ENCODE measurements around the gene SMYD4.
A peak's percentile ranks its signal among the peaks of the same experiment; 100 is the strongest.

The SMYD4 gene

DNA sequence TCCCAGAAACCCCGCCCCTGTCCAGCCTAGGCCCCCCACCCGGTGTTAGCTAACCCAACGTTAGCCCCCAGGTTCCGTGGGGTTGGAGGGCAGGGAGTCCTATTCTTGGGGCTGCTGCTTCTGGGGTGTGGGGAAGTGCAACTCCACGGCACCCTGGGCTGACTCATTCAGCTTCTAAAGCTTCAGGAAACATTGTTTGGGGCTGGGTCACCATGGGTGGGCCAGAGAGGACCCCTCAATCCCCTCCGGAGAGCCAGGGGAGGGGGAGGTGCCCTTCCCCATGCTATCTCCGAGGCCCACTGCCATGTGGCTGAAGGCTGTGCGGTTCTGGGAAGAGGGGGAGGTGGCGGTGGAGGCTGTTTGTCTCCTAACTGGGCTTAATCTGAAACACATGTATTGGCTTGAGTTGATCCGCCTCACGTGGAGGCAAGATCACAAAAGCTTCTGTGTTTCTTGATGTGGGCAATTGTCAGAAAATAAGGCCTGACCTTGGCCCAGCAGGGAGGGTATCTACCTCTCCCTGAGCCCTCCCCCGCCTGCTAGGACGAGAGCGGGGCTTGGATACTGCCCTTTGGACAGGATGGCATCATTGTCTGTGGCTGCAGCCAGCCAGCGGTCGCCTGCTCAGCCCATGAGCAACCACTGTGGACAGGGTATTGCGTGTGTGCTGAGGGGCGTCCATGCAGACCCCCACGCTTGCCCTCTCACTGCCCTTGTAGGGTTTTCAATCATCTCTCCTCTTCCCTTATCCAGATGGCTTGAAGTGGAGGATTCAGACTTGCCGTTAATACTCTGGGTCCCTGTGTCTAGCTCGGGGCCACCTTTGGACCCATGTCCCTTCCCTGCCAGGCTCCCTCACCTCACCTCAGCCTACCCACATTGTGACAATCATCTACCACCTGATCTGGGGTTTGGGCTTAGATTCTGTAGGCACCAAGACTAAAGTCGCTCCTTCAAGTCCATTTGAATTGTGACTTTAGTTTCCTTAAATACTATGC lies 66.5 kb downstream of the SMYD4 start:
- peaks cover 18% of the 10 kb centered on the region for H3K4me1 ChIP-seq (ENCODE audit: low read depth, poor library complexity, severe bottlenecking)
- no peaks in the 10 kb centered on the region for H3K79me2 ChIP-seq (ENCODE audit: insufficient read depth, low read depth)
- H2AFZ ChIP-seq (ENCODE audit: low read depth) = peak overlapping the region; percentile 61; the same call in 1 of the 2 replicates
- H3K4me2 ChIP-seq = peak overlapping the region; percentile 5; the same call in 1 of the 2 replicates
- no peaks in the 10 kb centered on the region for H4K20me1 ChIP-seq (ENCODE audit: insufficient read depth)
- peak overlapping the region; percentile 52; the same call in 1 of the 2 replicates for H3K27ac ChIP-seq
- no peaks in the 10 kb centered on the region for H3K36me3 ChIP-seq (ENCODE audit: insufficient read depth)
- TF ChIP-seq, protein P1, sequence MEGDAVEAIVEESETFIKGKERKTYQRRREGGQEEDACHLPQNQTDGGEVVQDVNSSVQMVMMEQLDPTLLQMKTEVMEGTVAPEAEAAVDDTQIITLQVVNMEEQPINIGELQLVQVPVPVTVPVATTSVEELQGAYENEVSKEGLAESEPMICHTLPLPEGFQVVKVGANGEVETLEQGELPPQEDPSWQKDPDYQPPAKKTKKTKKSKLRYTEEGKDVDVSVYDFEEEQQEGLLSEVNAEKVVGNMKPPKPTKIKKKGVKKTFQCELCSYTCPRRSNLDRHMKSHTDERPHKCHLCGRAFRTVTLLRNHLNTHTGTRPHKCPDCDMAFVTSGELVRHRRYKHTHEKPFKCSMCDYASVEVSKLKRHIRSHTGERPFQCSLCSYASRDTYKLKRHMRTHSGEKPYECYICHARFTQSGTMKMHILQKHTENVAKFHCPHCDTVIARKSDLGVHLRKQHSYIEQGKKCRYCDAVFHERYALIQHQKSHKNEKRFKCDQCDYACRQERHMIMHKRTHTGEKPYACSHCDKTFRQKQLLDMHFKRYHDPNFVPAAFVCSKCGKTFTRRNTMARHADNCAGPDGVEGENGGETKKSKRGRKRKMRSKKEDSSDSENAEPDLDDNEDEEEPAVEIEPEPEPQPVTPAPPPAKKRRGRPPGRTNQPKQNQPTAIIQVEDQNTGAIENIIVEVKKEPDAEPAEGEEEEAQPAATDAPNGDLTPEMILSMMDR (conservative IDR thresholded peaks at IDR 0.05; ENCODE audit: low read depth, low read length) = no peak
- no peaks in the 10 kb centered on the region for H3K27me3 ChIP-seq (ENCODE audit: insufficient read depth, low read depth)
- H3K9ac ChIP-seq = no peak overlapping the region
- H3K4me3 ChIP-seq (IDR thresholded peaks at IDR 0.05; ENCODE audit: insufficient read depth, low read depth, low read length) = no peak overlapping the region

DNA sequence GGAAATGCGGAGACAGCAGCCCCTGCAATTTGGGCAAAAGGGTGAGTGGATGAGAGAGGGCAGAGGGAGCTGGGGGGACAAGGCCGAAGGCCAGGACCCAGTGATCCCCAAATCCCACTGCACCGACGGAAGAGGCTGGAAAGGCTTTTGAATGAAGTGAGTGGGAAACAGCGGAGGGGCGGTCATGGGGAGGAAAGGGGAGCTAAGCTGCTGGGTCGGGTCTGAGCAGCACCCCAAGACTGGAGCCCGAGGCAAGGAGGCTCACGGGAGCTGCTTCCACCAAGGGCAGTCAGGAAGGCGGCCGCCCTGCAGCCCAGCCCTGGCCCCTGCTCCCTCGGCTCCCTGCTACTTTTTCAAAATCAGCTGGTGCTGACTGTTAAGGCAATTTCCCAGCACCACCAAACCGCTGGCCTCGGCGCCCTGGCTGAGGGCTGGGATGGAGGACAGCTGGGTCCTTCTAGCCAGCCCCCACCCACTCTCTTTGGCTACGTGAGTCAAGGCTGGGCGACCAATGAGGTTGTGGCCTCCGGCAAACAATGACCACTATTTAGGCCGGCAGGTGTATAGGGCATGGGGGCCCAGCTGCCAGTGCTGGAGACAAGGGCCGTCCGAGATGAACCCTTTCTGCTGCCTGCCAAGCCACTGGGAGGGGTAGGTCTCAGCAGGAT lies 67.3 kb downstream of the SMYD4 start:
- Histone ChIP-seq H3K9ac (no peak overlapping the region), H3K4me1 (ENCODE audit: low read depth, poor library complexity, severe bottlenecking) (peaks cover 18% of the 10 kb centered on the region)

DNA sequence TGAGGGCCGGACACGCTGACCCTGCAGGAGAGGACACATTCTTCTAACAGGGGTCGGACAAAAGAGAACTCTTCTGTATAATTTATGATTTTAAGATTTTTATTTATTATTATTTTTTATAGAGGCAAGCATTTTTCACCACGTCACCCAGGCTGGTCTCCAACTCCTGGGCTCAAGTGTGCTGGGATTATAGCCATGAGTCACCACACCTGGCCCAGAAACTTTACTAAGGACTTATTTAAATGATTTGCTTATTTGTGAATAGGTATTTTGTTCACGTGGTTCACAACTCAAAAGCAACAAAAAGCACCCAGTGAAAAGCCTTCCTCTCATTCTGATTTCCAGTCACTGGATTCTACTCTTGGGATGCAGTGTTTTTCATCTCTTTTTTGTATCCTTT lies 70.2 kb downstream of the SMYD4 start:
- peaks cover 17% of the 10 kb centered on the region for H3K4me1 ChIP-seq (ENCODE audit: low read depth, poor library complexity, severe bottlenecking)
- TF ChIP-seq, protein P1 (conservative IDR thresholded peaks at IDR 0.05; ENCODE audit: low read depth, low read length) = no peak
- no peaks in the 10 kb centered on the region for H3K79me2 ChIP-seq (ENCODE audit: insufficient read depth, low read depth)
- no peaks in the 10 kb centered on the region for H4K20me1 ChIP-seq (ENCODE audit: insufficient read depth)
- no peak overlapping the region for H3K27ac ChIP-seq
- H3K9ac ChIP-seq = no peak overlapping the region
- H2AFZ ChIP-seq (ENCODE audit: low read depth) = no peak overlapping the region
- H3K36me3 ChIP-seq (ENCODE audit: insufficient read depth) = no peaks in the 10 kb centered on the region
- H3K27me3 ChIP-seq (ENCODE audit: insufficient read depth, low read depth) = no peaks in the 10 kb centered on the region
- no peak overlapping the region for H3K4me3 ChIP-seq (IDR thresholded peaks at IDR 0.05; ENCODE audit: insufficient read depth, low read depth, low read length)
- H3K4me2 ChIP-seq = no peak overlapping the region

More for the DNA sequence above, 67.3 kb downstream of the SMYD4 start:
- Histone ChIP-seq H3K4me2 (no peak overlapping the region), H4K20me1 (ENCODE audit: insufficient read depth) (no peaks in the 10 kb centered on the region), H3K4me3 (IDR thresholded peaks at IDR 0.05; ENCODE audit: insufficient read depth, low read depth, low read length) (no peak overlapping the region), H3K27ac (no peak overlapping the region), H3K79me2 (ENCODE audit: insufficient read depth, low read depth) (no peaks in the 10 kb centered on the region), H3K36me3 (ENCODE audit: insufficient read depth) (no peaks in the 10 kb centered on the region), H2AFZ (ENCODE audit: low read depth) (no peak overlapping the region), H3K27me3 (ENCODE audit: insufficient read depth, low read depth) (no peaks in the 10 kb centered on the region)
- TF ChIP-seq, protein P1 (conservative IDR thresholded peaks at IDR 0.05; ENCODE audit: low read depth, low read length) = no peak

DNA sequence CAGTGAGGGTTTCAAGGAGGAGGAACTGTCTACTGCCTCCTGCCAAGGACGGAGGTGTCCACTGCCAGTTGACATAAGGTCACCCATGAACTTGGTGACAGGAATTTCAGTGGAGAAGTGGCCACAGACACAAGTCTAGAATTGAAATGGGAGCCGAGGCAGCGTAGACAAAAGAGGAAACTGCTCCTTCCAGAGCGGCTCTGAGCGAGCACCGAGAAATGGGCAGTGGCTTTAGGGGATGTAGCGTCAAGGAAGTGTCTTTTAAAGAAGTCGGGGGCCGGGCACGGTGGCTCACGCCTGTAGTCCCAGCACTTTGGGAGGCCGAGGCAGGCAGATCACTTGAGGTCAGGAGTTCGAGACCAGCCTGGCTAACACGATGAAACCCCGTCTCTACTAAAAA lies 70.9 kb downstream of the SMYD4 start:
- Histone ChIP-seq H3K27ac (no peak overlapping the region), H3K4me3 (IDR thresholded peaks at IDR 0.05; ENCODE audit: insufficient read depth, low read depth, low read length) (no peak overlapping the region), H3K36me3 (ENCODE audit: insufficient read depth) (no peaks in the 10 kb centered on the region), H3K4me1 (ENCODE audit: low read depth, poor library complexity, severe bottlenecking) (peaks cover 10% of the 10 kb centered on the region), H3K4me2 (no peak overlapping the region), H4K20me1 (ENCODE audit: insufficient read depth) (no peaks in the 10 kb centered on the region), H3K79me2 (ENCODE audit: insufficient read depth, low read depth) (no peaks in the 10 kb centered on the region), H3K27me3 (ENCODE audit: insufficient read depth, low read depth) (no peaks in the 10 kb centered on the region), H3K9ac (no peak overlapping the region), H2AFZ (ENCODE audit: low read depth) (no peak overlapping the region)
- TF ChIP-seq, protein P1 (conservative IDR thresholded peaks at IDR 0.05; ENCODE audit: low read depth, low read length) = no peak

Measured in KMS-11 (cell line).